ENCODE measurements around the gene TSPAN13.

Gene TSPAN13

GRCh38 chr7:16770657-16771329, 17.2 kb downstream of the TSPAN13 start:
- peak overlapping the region; percentile 24 for H3K27ac ChIP-seq (ENCODE audit: poor library complexity, severe bottlenecking)
- no peak for TF ChIP-seq CTCF (IDR thresholded peaks at IDR 0.05; ENCODE audit: poor library complexity, severe bottlenecking)
- H3K4me3 ChIP-seq (ENCODE audit: severe bottlenecking): peak overlapping the region; percentile 3
- DNase-seq (ENCODE audit: low spot score) (no peak), ATAC-seq (ENCODE audit: low read depth) (peak; percentile 92)
- H3K9me3 ChIP-seq (ENCODE audit: severe bottlenecking): no peaks in the 10 kb centered on the region
- H3K36me3 ChIP-seq (ENCODE audit: low read depth): no peaks in the 10 kb centered on the region
- peaks cover 25% of the 10 kb centered on the region for H3K4me1 ChIP-seq (ENCODE audit: insufficient read depth, poor library complexity, severe bottlenecking)
- no peaks in the 10 kb centered on the region for H3K27me3 ChIP-seq (ENCODE audit: insufficient read depth, poor library complexity, severe bottlenecking)

- no peak for DNase-seq (ENCODE audit: low spot score)
- Histone ChIP-seq H3K36me3 (ENCODE audit: low read depth) (no peaks in the 10 kb centered on the region), H3K27ac (ENCODE audit: poor library complexity, severe bottlenecking) (no peak overlapping the region), H3K4me3 (ENCODE audit: severe bottlenecking) (no peak overlapping the region), H3K4me1 (ENCODE audit: insufficient read depth, poor library complexity, severe bottlenecking) (peaks cover 25% of the 10 kb centered on the region), H3K9me3 (ENCODE audit: severe bottlenecking) (no peaks in the 10 kb centered on the region), H3K27me3 (ENCODE audit: insufficient read depth, poor library complexity, severe bottlenecking) (no peaks in the 10 kb centered on the region)
- ATAC-seq (ENCODE audit: low read depth): no peak
- TF ChIP-seq CTCF (IDR thresholded peaks at IDR 0.05; ENCODE audit: poor library complexity, severe bottlenecking): no peak
These were observed 19.8 kb downstream of the TSPAN13 start for GRCh38 chr7:16773326-16773725.

GRCh38 chr7:16773884-16774283, 20.3 kb downstream of the TSPAN13 start:
- peaks cover 25% of the 10 kb centered on the region for H3K4me1 ChIP-seq (ENCODE audit: insufficient read depth, poor library complexity, severe bottlenecking)
- H3K27ac ChIP-seq (ENCODE audit: poor library complexity, severe bottlenecking): no peak overlapping the region
- H3K9me3 ChIP-seq (ENCODE audit: severe bottlenecking): no peaks in the 10 kb centered on the region

GRCh38 chr7:16774294-16774693, 20.7 kb downstream of the TSPAN13 start:
- DNase-seq (ENCODE audit: low spot score): no peak
- Histone ChIP-seq H3K4me1 (ENCODE audit: insufficient read depth, poor library complexity, severe bottlenecking) (peaks cover 25% of the 10 kb centered on the region), H3K27me3 (ENCODE audit: insufficient read depth, poor library complexity, severe bottlenecking) (no peaks in the 10 kb centered on the region), H3K27ac (ENCODE audit: poor library complexity, severe bottlenecking) (no peak overlapping the region), H3K36me3 (ENCODE audit: low read depth) (0 out of 2 replicates have a peak, but pooled peaks cover 1% of the 10 kb centered on the region), H3K4me3 (ENCODE audit: severe bottlenecking) (no peak overlapping the region), H3K9me3 (ENCODE audit: severe bottlenecking) (no peaks in the 10 kb centered on the region)
- no peak for TF ChIP-seq CTCF (IDR thresholded peaks at IDR 0.05; ENCODE audit: poor library complexity, severe bottlenecking)
- ATAC-seq (ENCODE audit: low read depth): no peak

More at GRCh38 chr7:16773884-16774283, 20.3 kb downstream of the TSPAN13 start:
- no peaks in the 10 kb centered on the region for H3K36me3 ChIP-seq (ENCODE audit: low read depth)
- no peak for TF ChIP-seq CTCF (IDR thresholded peaks at IDR 0.05; ENCODE audit: poor library complexity, severe bottlenecking)
- DNase-seq (ENCODE audit: low spot score) (no peak), ATAC-seq (ENCODE audit: low read depth) (no peak)
- H3K27me3 ChIP-seq (ENCODE audit: insufficient read depth, poor library complexity, severe bottlenecking): no peaks in the 10 kb centered on the region
- H3K4me3 ChIP-seq (ENCODE audit: severe bottlenecking): no peak overlapping the region

- no peaks in the 10 kb centered on the region for H3K27me3 ChIP-seq (ENCODE audit: insufficient read depth, poor library complexity, severe bottlenecking)
- no peak for TF ChIP-seq CTCF (IDR thresholded peaks at IDR 0.05; ENCODE audit: poor library complexity, severe bottlenecking)
- no peak overlapping the region for H3K4me3 ChIP-seq (ENCODE audit: severe bottlenecking)
- DNase-seq (ENCODE audit: low spot score) (no peak), ATAC-seq (ENCODE audit: low read depth) (peak; percentile 66; the same call in 2 of the 3 replicates)
- H3K9me3 ChIP-seq (ENCODE audit: severe bottlenecking): no peaks in the 10 kb centered on the region
- peaks cover 25% of the 10 kb centered on the region for H3K4me1 ChIP-seq (ENCODE audit: insufficient read depth, poor library complexity, severe bottlenecking)
- 0 out of 2 replicates have a peak, but pooled peaks cover 3% of the 10 kb centered on the region for H3K36me3 ChIP-seq (ENCODE audit: low read depth)
- no peak overlapping the region for H3K27ac ChIP-seq (ENCODE audit: poor library complexity, severe bottlenecking)
These were observed 21.4 kb downstream of the TSPAN13 start for GRCh38 chr7:16774986-16775385.
